ENCODE data around the gene EDNRA.

- TF ChIP-seq CTCF (IDR thresholded peaks at IDR 0.05; ENCODE audit: extremely low read depth in 1 of 2, insufficient read depth in 1 of 2, low read depth in 1 of 2, low read length in 2 of 2) (no peak), EZH2 (IDR thresholded peaks at IDR 0.05; ENCODE audit: borderline replicate concordance, low read depth, low read length, severe bottlenecking) (no peak), POLR2A (IDR thresholded peaks at IDR 0.05; ENCODE audit: low read depth, low read length) (no peak), GATA2 (IDR thresholded peaks at IDR 0.05; ENCODE audit: insufficient read depth, insufficient read length, low read depth, low read length) (no peak)
Measured at GRCh38 chr4:147530134-147530533, 49.2 kb downstream of the EDNRA start.
